Upper lobe of left lung (tissue), 4 donors: Measurements from ENCODE around the gene PCGF3.

Source experiments
- CTCF ChIP-seq, 6 experiments: fragments of 450-650 bp in 4 of 6; fragments of 200-600 bp in 2 of 6; sonication (generic) in 2 of 6; IDR thresholded peaks; one replicate each; pipeline ENCODE4 v1.5.1; 2016 to 2019; ENCODE audit warnings: antibody characterized with exemption in 6 of 6
- POLR2A ChIP-seq, 4 donors: fragments of 450-650 bp; IDR thresholded peaks; one replicate each; pipeline ENCODE4 v1.5.1; 2016 to 2017; ENCODE audit warnings: antibody characterized with exemption in 4 of 4, mild to moderate bottlenecking in 2 of 4
- POLR2AphosphoS5 ChIP-seq, 2 donors: sonication (generic); formaldehyde crosslinking; IDR thresholded peaks; one replicate each; pipeline ENCODE4 v1.5.1; 2017; ENCODE audit warnings: antibody characterized with exemption in 2 of 2

- TF ChIP-seq CTCF (IDR thresholded peaks at IDR 0.05) (no peak), POLR2A (IDR thresholded peaks at IDR 0.05) (no peak), POLR2AphosphoS5 (IDR thresholded peaks at IDR 0.05) (no peak)
Measured at GRCh38 chr4:795726-796119, 90.1 kb downstream of the PCGF3 start.
